ENCODE results near the gene TUBGCP6.

The TUBGCP6 gene

DNA sequence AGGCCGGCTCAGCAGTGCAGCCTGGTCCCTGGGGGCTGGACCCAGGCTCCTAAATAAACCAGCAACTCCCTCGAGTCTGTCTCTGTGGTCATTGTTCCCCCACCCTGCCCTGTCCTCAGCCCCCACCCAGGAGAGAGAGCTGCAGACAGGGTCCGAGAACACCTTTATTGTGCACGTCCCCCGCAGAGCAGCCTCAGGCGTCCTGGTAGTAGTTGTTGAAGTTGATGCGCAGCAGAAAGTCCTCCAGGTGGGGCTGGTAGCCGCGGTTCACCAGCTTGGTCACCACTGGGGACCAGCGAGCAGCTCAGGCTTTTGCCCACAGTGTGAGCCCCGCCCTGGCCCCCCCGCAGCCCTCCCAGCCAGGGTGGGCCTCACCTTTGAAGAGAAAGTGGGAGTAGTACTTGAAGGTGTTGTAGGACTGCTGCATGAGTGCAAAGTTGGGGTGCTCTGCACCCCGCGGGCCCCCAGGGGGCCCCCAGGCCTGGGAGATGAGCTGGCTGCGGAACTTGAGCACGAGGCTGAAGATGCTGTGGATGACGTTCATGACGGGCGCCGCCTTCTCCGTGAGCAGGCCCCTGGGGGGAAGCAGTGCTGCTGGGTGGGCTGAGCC is 27.2 kb downstream of the TUBGCP6 start:
- Histone ChIP-seq H3K9ac (ENCODE audit: low read depth, low read length) (no peak overlapping the region), H3K9me3 (replicated peaks; ENCODE audit: low read length) (no peaks in the 10 kb centered on the region), H3K27me3 (ENCODE audit: control insufficient read depth, insufficient read depth, low read length) (no peaks in the 10 kb centered on the region), H3K36me3 (ENCODE audit: insufficient read depth, low read length) (peaks cover 81% of the 10 kb centered on the region), H3K4me3 (ENCODE audit: low read length) (no peak overlapping the region), H3K4me2 (ENCODE audit: low read length) (no peak overlapping the region), H3K4me1 (ENCODE audit: control insufficient read depth, insufficient read depth, low read length) (peaks cover 3% of the 10 kb centered on the region)

DNA sequence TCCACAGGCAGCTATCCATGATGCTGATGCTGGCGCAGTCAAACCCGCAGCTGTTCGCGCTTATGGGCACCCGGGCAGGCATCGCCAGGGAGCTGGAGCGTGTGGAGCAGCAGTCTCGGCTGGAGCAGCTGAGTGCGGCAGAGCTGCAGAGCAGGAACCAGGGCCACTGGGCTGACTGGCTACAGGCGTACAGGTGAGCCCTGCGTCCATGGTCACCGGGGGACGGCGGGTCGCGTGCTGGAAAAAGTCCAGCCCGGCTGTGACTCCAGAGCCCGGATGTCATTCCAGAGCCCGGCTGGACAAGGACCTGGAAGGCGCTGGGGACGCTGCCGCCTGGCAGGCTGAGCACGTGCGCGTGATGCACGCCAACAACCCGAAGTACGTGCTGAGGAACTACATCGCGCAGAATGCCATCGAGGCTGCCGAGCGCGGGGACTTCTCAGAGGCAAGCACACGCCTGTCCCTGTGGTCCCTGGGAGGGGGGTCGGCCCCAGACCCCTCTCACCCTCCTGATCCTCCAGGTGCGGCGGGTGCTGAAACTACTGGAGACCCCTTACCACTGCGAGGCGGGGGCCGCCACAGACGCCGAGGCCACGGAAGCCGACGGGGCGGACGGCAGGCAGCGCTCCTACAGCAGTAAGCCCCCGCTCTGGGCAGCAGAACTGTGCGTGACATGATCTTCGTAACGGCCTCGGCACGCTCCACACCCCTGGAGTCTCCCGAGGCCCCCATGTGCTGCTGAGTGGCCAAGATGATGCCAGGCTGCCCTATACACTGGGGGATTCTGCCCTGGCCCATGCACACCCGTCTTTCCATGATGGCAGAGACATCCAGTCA is 27.9 kb downstream of the TUBGCP6 start:
- H3K9me3 ChIP-seq (replicated peaks; ENCODE audit: low read length) = no peaks in the 10 kb centered on the region
- peaks cover 81% of the 10 kb centered on the region for H3K36me3 ChIP-seq (ENCODE audit: insufficient read depth, low read length)
- H3K4me2 ChIP-seq (ENCODE audit: low read length) = no peak overlapping the region
- no peaks in the 10 kb centered on the region for H3K27me3 ChIP-seq (ENCODE audit: control insufficient read depth, insufficient read depth, low read length)
- H3K4me3 ChIP-seq (ENCODE audit: low read length) = no peak overlapping the region
- H3K4me1 ChIP-seq (ENCODE audit: control insufficient read depth, insufficient read depth, low read length) = peaks cover 3% of the 10 kb centered on the region
- H3K9ac ChIP-seq (ENCODE audit: low read depth, low read length) = no peak overlapping the region

DNA sequence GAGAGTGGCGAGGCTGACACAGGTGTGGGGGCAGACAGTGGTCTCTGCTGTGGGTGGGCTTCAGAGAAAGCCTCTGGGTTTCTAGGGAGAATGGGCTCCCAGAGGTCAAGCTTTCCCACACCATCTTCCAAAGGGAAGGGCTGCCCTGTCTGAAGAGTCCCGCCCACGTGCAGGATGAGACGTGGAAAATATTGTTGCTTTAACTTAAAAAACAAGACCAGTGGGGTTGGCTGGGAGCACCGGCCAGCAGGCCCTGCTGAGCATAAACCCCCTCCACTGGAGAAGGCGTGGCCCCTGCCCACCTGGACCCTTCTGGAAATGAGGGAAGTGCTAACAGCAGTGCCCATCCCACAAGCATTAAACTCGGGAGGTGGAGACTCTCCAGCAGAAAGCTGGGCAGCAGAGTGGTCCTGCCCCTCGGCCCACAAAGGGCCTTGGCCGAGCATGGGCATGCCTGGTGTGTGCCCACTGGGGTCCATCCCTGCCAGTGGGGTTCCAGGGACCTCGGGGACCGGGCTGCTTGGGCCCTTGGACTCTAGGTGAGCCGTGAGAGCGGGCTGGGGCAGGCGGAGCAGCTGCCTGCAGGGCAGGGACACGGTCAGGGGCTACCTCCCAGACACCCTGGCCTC is 28.7 kb downstream of the TUBGCP6 start:
- H3K4me1 ChIP-seq (ENCODE audit: control insufficient read depth, insufficient read depth, low read length) = peaks cover 3% of the 10 kb centered on the region
- H3K4me2 ChIP-seq (ENCODE audit: low read length) = no peak overlapping the region
- H3K27me3 ChIP-seq (ENCODE audit: control insufficient read depth, insufficient read depth, low read length) = no peaks in the 10 kb centered on the region
- H3K9me3 ChIP-seq (replicated peaks; ENCODE audit: low read length) = no peaks in the 10 kb centered on the region
- no peak overlapping the region for H3K9ac ChIP-seq (ENCODE audit: low read depth, low read length)
- no peak overlapping the region for H3K4me3 ChIP-seq (ENCODE audit: low read length)
- peaks cover 78% of the 10 kb centered on the region for H3K36me3 ChIP-seq (ENCODE audit: insufficient read depth, low read length)

DNA sequence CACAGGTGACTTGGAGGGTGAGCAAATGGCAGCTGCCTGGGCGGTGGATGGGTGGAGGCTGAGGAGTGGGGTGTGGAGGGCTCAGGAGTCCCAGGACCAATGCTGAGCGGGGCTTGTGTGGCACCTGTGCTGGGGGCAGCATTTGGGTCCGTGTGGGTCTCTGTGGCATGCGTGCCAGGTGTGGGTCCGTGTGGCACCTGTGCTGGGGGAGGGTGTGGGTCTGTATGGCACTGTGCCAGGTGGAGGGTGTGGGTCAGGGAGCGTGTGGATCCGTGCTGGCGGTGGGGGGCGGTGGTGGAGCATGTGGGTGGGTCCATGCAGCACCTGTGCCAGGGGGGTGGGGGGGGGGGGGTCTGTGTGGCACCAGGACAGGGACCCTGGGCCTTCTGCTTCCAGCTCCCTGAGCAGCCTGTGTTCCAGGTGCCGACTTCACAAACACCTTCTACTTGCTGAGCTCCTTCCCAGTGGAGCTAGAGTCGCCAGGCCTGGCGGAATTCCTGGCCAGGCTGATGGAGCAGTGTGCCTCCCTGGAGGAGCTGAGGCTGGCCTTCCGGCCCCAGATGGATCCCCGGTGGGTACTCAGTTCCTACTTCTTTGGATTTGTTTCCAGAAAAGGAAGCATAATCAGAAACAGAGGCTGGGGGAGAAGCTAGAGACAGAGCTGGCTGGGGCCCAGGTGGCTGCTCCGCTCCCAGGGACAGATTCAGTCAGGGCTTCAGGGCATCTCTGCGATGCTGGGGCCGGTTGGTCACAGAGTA is 29.3 kb downstream of the TUBGCP6 start:
- H3K9ac ChIP-seq (ENCODE audit: low read depth, low read length) = no peak overlapping the region
- no peak overlapping the region for H3K4me3 ChIP-seq (ENCODE audit: low read length)
- no peak overlapping the region for H3K4me2 ChIP-seq (ENCODE audit: low read length)
- no peaks in the 10 kb centered on the region for H3K9me3 ChIP-seq (replicated peaks; ENCODE audit: low read length)
- H3K36me3 ChIP-seq (ENCODE audit: insufficient read depth, low read length) = peaks cover 78% of the 10 kb centered on the region
- H3K27me3 ChIP-seq (ENCODE audit: control insufficient read depth, insufficient read depth, low read length) = no peaks in the 10 kb centered on the region
- peaks cover 3% of the 10 kb centered on the region for H3K4me1 ChIP-seq (ENCODE audit: control insufficient read depth, insufficient read depth, low read length)

DNA sequence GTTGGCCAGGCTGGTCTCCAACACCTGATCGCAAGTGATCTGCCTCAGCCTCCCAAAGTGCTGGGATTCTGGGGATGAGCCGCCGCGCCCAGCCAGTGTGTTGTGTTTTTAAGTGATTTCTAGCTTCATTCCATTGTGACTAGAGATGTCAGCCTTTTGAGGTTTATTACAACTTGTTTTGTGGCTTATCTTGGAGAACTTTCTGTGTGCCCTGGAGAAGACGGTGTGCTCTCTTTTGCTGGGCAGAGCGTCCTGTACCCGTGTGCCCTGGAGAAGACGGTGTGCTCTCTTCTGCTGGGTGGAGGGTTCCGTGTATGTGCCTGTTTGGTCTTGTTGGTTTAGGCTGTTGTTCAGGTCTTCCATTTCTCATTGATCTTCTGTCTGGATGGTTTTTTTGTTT is 31.6 kb downstream of the TUBGCP6 start:
- H3K4me1 ChIP-seq (ENCODE audit: control insufficient read depth, insufficient read depth, low read length) = no peaks in the 10 kb centered on the region
- no peak overlapping the region for H3K4me2 ChIP-seq (ENCODE audit: low read length)
- H3K36me3 ChIP-seq (ENCODE audit: insufficient read depth, low read length) = peaks cover 63% of the 10 kb centered on the region
- no peak overlapping the region for H3K4me3 ChIP-seq (ENCODE audit: low read length)
- no peak overlapping the region for H3K9ac ChIP-seq (ENCODE audit: low read depth, low read length)
- H3K9me3 ChIP-seq (replicated peaks; ENCODE audit: low read length) = no peaks in the 10 kb centered on the region
- H3K27me3 ChIP-seq (ENCODE audit: control insufficient read depth, insufficient read depth, low read length) = no peaks in the 10 kb centered on the region

DNA sequence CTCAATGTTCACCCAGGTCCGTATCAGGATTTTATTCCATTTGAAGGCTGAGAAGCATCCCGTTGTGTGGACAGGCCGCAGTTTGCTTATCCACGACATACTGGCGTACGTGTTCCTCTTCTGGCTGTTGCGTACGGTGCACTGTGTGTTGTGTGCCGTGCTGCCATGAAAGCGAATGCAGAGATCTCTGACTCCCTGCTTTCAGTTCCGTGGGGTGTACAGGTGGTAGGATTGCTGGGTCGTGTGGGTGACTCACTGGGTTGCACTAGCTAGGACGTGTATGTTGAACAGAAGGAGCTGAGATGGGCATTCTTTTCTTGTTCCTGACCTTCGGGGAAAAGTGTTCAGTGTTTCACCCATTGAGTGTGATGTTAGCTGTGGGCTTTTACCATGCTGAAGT is 33.7 kb downstream of the TUBGCP6 start:
- peaks cover 50% of the 10 kb centered on the region for H3K36me3 ChIP-seq (ENCODE audit: insufficient read depth, low read length)
- H3K27me3 ChIP-seq (ENCODE audit: control insufficient read depth, insufficient read depth, low read length) = no peaks in the 10 kb centered on the region
- no peak overlapping the region for H3K9ac ChIP-seq (ENCODE audit: low read depth, low read length)
- H3K4me1 ChIP-seq (ENCODE audit: control insufficient read depth, insufficient read depth, low read length) = peaks cover 13% of the 10 kb centered on the region
- H3K4me2 ChIP-seq (ENCODE audit: low read length) = no peak overlapping the region
- no peak overlapping the region for H3K4me3 ChIP-seq (ENCODE audit: low read length)
- no peaks in the 10 kb centered on the region for H3K9me3 ChIP-seq (replicated peaks; ENCODE audit: low read length)

DNA sequence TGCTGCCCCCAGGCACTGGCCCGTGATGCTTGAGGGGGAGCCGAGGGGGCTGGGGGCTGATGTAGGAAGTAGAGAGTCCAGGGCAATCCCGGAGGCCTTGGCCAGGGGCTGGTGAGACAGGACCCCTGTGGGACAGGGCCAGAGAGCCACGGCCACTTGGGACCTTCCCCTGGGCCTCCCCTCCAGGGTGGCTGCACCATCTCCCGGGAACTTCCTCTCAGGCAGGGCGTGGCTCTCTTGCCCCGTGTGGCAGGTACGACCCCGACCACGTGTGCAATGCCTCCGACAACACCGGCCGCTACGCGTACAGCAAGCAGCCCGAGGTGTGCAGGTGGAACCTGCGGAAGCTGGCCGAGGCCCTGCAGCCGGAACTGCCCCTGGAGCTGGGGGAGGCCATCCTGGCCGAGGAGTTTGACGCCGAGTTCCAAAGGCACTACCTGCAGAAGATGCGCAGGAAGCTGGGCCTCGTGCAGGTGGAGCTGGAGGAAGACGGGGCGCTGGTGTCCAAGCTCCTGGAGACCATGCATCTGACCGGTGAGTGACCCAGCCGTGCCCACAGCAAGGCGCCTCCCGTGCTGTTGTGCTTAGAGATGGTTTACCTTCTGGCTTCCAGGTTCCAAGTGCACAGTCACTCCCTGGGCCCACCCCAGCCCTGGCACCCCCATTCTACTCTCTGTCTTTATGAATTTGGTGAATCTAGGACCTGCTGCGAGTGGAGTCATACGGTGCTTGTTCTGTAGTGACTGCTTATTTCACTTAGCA is 34.3 kb downstream of the TUBGCP6 start:
- H3K36me3 ChIP-seq (ENCODE audit: insufficient read depth, low read length) = peaks cover 50% of the 10 kb centered on the region
- no peak overlapping the region for H3K4me3 ChIP-seq (ENCODE audit: low read length)
- no peak overlapping the region for H3K9ac ChIP-seq (ENCODE audit: low read depth, low read length)
- no peaks in the 10 kb centered on the region for H3K27me3 ChIP-seq (ENCODE audit: control insufficient read depth, insufficient read depth, low read length)
- peaks cover 14% of the 10 kb centered on the region for H3K4me1 ChIP-seq (ENCODE audit: control insufficient read depth, insufficient read depth, low read length)
- no peaks in the 10 kb centered on the region for H3K9me3 ChIP-seq (replicated peaks; ENCODE audit: low read length)
- H3K4me2 ChIP-seq (ENCODE audit: low read length) = no peak overlapping the region

DNA sequence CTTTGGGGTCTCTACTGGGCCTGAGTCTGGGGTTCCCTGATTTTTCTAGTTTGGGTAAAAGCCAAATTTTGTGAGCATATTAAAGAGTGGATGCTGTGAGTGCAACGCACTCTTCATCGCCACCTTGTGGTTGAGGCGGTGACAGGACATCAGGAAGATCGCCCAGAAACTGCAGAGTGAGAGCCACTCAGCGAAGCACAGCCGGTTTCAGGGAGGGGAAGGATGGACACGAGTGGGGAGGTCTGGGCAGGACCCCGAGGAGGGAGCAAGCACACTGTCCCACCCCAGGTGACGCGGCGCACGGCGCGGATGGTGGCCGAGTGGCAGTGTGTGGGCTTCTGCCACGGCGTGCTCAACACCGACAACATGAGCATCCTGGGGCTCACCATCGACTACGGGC is 34.9 kb downstream of the TUBGCP6 start:
- Histone ChIP-seq H3K27me3 (ENCODE audit: control insufficient read depth, insufficient read depth, low read length) (no peaks in the 10 kb centered on the region), H3K9ac (ENCODE audit: low read depth, low read length) (no peak overlapping the region), H3K4me3 (ENCODE audit: low read length) (no peak overlapping the region), H3K4me1 (ENCODE audit: control insufficient read depth, insufficient read depth, low read length) (peaks cover 14% of the 10 kb centered on the region), H3K36me3 (ENCODE audit: insufficient read depth, low read length) (peaks cover 45% of the 10 kb centered on the region), H3K9me3 (replicated peaks; ENCODE audit: low read length) (no peaks in the 10 kb centered on the region), H3K4me2 (ENCODE audit: low read length) (no peak overlapping the region)

DNA sequence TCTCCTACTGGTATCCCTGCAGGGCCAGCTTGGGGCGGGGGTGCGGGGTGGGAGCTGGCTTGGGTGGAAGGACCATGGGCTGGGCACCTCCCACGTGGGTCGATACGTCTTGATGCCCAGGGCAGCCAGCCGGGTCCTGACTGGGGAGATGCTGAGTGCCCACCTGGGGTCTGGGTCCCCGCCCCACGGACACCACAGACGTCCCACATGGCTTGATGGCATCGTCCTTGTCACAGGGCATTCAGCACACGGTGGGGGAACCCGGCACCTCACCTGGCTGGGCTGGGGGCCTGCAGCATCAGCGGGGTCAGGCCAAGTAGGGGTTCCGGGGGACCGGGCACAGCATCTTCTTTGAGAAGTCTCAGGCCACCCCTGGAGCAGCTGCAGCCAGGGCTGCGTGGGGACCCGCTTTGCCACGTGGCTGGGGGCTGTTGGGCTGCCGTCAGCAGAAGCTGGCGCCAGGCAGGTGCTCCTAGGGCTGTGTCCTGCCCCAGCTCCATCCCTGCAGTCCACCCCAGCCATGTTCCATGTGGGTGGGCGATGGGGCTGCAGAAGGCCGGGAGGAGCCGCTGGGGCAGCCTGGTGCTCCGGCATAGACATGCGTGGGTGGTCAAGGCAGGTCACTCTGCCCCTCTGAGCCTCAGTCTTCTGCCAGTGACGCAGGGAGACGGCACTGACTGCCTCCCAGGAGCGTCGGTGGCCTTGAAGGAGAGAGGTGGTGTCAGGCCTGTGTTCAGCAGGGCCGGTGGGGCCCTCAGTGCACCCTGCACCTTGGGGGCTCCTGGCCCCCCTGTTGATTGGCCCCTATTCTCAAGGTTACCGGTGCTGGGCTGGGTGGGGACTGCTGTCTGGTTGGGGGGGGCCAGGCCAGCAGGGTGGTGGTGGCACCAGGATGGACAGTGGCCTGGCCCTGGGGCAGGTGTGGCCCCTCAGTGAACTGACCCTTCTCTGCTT is 35.6 kb downstream of the TUBGCP6 start:
- Histone ChIP-seq H3K9ac (ENCODE audit: low read depth, low read length) (no peak overlapping the region), H3K27me3 (ENCODE audit: control insufficient read depth, insufficient read depth, low read length) (no peaks in the 10 kb centered on the region), H3K4me2 (ENCODE audit: low read length) (no peak overlapping the region), H3K4me3 (ENCODE audit: low read length) (no peak overlapping the region), H3K4me1 (ENCODE audit: control insufficient read depth, insufficient read depth, low read length) (peaks cover 14% of the 10 kb centered on the region), H3K9me3 (replicated peaks; ENCODE audit: low read length) (no peaks in the 10 kb centered on the region), H3K36me3 (ENCODE audit: insufficient read depth, low read length) (peaks cover 42% of the 10 kb centered on the region)

DNA sequence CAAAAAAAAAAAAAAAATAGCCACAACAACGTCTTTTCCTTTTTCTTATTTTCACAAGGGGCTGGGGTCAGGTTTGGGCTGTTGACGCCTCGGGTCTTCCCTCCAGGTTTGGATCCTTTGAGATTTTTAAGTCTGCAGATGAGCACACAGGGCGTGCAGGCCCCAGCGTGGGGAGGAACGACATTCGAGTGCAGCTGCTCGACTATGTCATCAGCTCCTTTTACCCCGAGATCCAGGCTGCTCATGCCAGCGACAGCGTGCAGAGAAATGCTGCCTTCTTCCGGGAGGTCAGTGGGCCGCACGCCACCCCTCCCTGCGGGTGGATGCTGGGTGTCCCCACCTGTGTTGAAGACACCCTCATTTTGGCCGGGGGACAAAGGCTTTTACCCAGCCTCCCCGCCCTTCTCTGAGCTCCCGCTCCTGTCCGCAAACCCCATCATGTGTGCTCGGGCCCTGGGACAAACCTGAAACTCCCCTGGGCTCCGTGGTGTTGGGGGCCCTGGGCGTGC is 36.3 kb downstream of the TUBGCP6 start:
- Histone ChIP-seq H3K4me3 (ENCODE audit: low read length) (no peak overlapping the region), H3K4me1 (ENCODE audit: control insufficient read depth, insufficient read depth, low read length) (peaks cover 14% of the 10 kb centered on the region), H3K9ac (ENCODE audit: low read depth, low read length) (no peak overlapping the region), H3K36me3 (ENCODE audit: insufficient read depth, low read length) (peaks cover 47% of the 10 kb centered on the region), H3K9me3 (replicated peaks; ENCODE audit: low read length) (no peaks in the 10 kb centered on the region), H3K4me2 (ENCODE audit: low read length) (no peak overlapping the region), H3K27me3 (ENCODE audit: control insufficient read depth, insufficient read depth, low read length) (no peaks in the 10 kb centered on the region)
